HepG2 (cell line): ENCODE measurements around the gene TNFRSF6B. TPM values are rescaled to one million over a fixed set of nuclear protein-coding genes. Genes with fewer than 3 reads are reported as not detected.

Source experiments
- ATF6 ChIP-seq: sonication (generic); formaldehyde crosslinking; conservative IDR thresholded peaks from 2 replicates; pipeline ENCODE4 v1.4.0; 2020; ENCODE audit warnings: missing genetic modification reagents
- BCL3 ChIP-seq: sonication (generic); formaldehyde crosslinking; IDR thresholded peaks from 2 replicates; pipeline ENCODE4 v1.5.1; 2020; ENCODE audit warnings: mild to moderate bottlenecking, missing genetic modification reagents, moderate library complexity
- BHLHE40 ChIP-seq: IDR thresholded peaks from 2 replicates; pipeline ENCODE4 v1.6.1; 2011; ENCODE audit warnings: low read length, improper control_type of control experiment
- CC2D1A ChIP-seq: sonication (generic); formaldehyde crosslinking; IDR thresholded peaks from 2 replicates; pipeline ENCODE4 v1.8.1; 2023; ENCODE audit warnings: mild to moderate bottlenecking, missing genetic modification reagents
- DMAP1 ChIP-seq: IDR thresholded peaks from 2 replicates; pipeline ENCODE4 v1.6.1; 2016
- DZIP1 ChIP-seq: sonication (generic); formaldehyde crosslinking; IDR thresholded peaks from 2 replicates; pipeline ENCODE4 v1.5.0; 2020; ENCODE audit warnings: mild to moderate bottlenecking, missing genetic modification reagents
- GLMP ChIP-seq: sonication (generic); formaldehyde crosslinking; IDR thresholded peaks from 2 replicates; pipeline ENCODE4 v1.9.0; 2021; ENCODE audit warnings: missing genetic modification reagents, mild to moderate bottlenecking, borderline replicate concordance
- HCFC1 ChIP-seq: fragments of 150-350 bp; IDR thresholded peaks from 2 replicates; pipeline ENCODE4 v1.6.1; 2014; ENCODE audit warnings: low read depth, low read length
- HNRNPL ChIP-seq: fragments of 200-400 bp; formaldehyde crosslinking; IDR thresholded peaks from 2 replicates; pipeline ENCODE4 v1.6.1; 2017; ENCODE audit warnings: mild to moderate bottlenecking, low read depth, low read length
- IRF2 ChIP-seq: IDR thresholded peaks from 2 replicates; pipeline ENCODE4 v1.6.1; 2018; ENCODE audit warnings: missing genetic modification reagents, missing compliant biosample characterization
- NFKBIZ ChIP-seq: IDR thresholded peaks from 2 replicates; pipeline ENCODE4 v1.6.1; 2018; ENCODE audit warnings: missing genetic modification reagents, missing compliant biosample characterization
- PHF8 ChIP-seq: sonication (generic); formaldehyde crosslinking; IDR thresholded peaks from 2 replicates; pipeline ENCODE4 v1.5.0; 2020; ENCODE audit warnings: missing genetic modification reagents
- POLR2G ChIP-seq: fragments of 200-400 bp; formaldehyde crosslinking; IDR thresholded peaks from 2 replicates; pipeline ENCODE4 v1.6.1; 2018; ENCODE audit warnings: mild to moderate bottlenecking, low read depth, low read length, moderate library complexity
- ZBTB20 ChIP-seq: sonication (generic); formaldehyde crosslinking; IDR thresholded peaks from 2 replicates; pipeline ENCODE4 v1.8.1; 2023; ENCODE audit warnings: missing genetic modification reagents, low read depth, mild to moderate bottlenecking, borderline replicate concordance
- ZNF33B ChIP-seq: sonication (generic); formaldehyde crosslinking; IDR thresholded peaks from 2 replicates; pipeline ENCODE4 v1.5.1; 2020; ENCODE audit warnings: mild to moderate bottlenecking, missing genetic modification reagents
- ZNF552 ChIP-seq: sonication (generic); formaldehyde crosslinking; IDR thresholded peaks from 2 replicates; pipeline ENCODE4 v1.9.0; 2022; ENCODE audit warnings: missing genetic modification reagents, mild to moderate bottlenecking, borderline replicate concordance
- ZNF557 ChIP-seq: sonication (generic); formaldehyde crosslinking; IDR thresholded peaks from 2 replicates; pipeline ENCODE4 v1.4.0; 2020; ENCODE audit warnings: missing genetic modification reagents
- ZNF703 ChIP-seq: sonication (generic); formaldehyde crosslinking; IDR thresholded peaks from 2 replicates; pipeline ENCODE4 v1.5.1; 2020; ENCODE audit warnings: missing genetic modification reagents, mild to moderate bottlenecking, moderate library complexity, borderline replicate concordance
- polyA plus RNA-seq, 8 experiments: library from polyadenylated mRNA; depleted of rRNA in 3 of 8; stranded (reverse) in 7 of 8; unstranded in 1 of 8; fragments of >200 nt; fragmentation: Illumina TruSeq in 4 of 8; extraction: Trizol in 4 of 8; gene quantifications; 2 replicates each; pipeline versions ENCODE4 v1.2.1 to v1.2.3, GENCODE V29; 2011 to 2016; ENCODE audit warnings: low read depth in 4 of 8, missing spikeins in 1 of 8, mixed read lengths in 1 of 8; ENCODE audit not compliant: insufficient read depth in 1 of 8
- total RNA-seq, 5 experiments: library from RNA; depleted of rRNA; stranded (reverse); fragments of >200 nt; fragmentation: Illumina TruSeq; extraction: Trizol; gene quantifications; 2 replicates each; pipeline ENCODE4 v1.2.3, GENCODE V29; 2016; ENCODE audit warnings: low read depth in 1 of 5
- TF ChIP-seq, protein P1 (sequence below): sonication (generic); formaldehyde crosslinking; IDR thresholded peaks from 2 replicates; pipeline ENCODE4 v1.8.1; 2023; ENCODE audit warnings: missing genetic modification reagents, inconsistent platforms, borderline replicate concordance

TNFRSF6B gene
- total and polyA plus RNA-seq, 2 of the 13 experiments (the other 11 are each of a cell fraction or from before 2014, with no cell fraction given): 0.24 TPM; not detected in 1

DNA sequence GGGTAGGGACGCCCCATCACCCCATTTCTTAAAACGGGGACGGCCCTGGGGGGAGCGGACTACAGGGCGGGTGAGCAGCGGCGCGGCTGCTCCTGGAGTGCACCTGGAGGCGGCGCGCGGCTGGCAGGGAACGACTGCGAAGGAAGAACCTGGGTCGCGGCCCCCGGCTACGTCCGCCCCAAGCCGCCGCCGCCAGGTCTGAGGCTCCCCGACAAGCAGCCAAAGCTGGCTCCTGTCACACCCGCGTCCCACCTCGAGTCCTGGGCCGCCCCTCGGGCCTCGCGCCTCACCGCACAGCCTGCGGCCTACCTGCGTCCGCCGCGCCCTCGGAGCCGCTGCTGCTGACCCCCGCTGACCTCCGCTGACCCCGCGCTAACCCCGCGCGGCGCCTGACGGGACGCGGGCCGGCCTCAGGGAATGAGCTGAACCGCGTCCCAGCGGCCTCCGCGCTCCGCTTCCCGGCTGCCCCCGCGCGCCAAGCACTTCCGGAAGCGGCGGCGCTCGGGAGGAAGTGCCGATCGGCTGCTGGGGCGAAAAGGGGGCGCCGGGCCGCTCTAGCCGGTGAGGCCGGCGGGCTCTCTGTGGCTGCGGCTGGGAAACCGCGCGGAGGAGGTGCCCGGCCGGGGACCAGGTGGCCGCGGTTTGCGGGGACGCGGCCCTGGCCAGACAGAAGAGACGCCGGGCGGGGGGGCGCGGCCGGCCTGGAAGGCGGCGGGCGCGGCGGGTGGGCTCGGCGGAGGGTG, 11.3 kb downstream of the TNFRSF6B start, which contains the start of the genes ARFRP1 and ZGPAT (continued):
- TF ChIP-seq POLR2G (peak; percentile 93), BHLHE40 (peak; percentile 58; the same call in 1 of the 2 replicates), HCFC1 (peak; percentile 85), ZNF33B (CRISPR knock-in tag) (peak; percentile 97; the same call in 1 of the 2 replicates), DMAP1 (CRISPR knock-in tag) (peak; percentile 73), CC2D1A (CRISPR knock-in tag) (no peak), ATF6 (CRISPR knock-in tag) (0 out of 2 replicates have a peak, but pooled peaks have one; percentile 89), GLMP (CRISPR knock-in tag) (no peak), IRF2 (CRISPR knock-in tag) (peak; percentile 95; the same call in 1 of the 2 replicates), ZNF552 (CRISPR knock-in tag) (peak; percentile 80), DZIP1 (CRISPR knock-in tag) (peak; percentile 72), NFKBIZ (CRISPR knock-in tag) (peak; percentile 91), ZBTB20 (CRISPR knock-in tag) (no peak; the same call in 1 of the 2 replicates), BCL3 (CRISPR knock-in tag) (peak; percentile 96), HNRNPL (no peak), ZNF557 (CRISPR knock-in tag) (peak; percentile 84; the same call in 1 of the 2 replicates), ZNF703 (peak; percentile 95; the same call in 1 of the 2 replicates), PHF8 (peak; percentile 98)
- TF ChIP-seq, protein P1, sequence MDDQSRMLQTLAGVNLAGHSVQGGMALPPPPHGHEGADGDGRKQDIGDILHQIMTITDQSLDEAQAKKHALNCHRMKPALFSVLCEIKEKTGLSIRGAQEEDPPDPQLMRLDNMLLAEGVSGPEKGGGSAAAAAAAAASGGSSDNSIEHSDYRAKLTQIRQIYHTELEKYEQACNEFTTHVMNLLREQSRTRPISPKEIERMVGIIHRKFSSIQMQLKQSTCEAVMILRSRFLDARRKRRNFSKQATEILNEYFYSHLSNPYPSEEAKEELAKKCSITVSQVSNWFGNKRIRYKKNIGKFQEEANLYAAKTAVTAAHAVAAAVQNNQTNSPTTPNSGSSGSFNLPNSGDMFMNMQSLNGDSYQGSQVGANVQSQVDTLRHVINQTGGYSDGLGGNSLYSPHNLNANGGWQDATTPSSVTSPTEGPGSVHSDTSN: 0 out of 2 replicates have a peak, but pooled peaks have one; percentile 19
